Left cardiac atrium (tissue), 4 donors: ENCODE measurements around the gene ARL6IP4. TPM values are rescaled to one million over a fixed set of nuclear protein-coding genes. Genes with fewer than 3 reads are reported as not detected.

Experiments used
- ATAC-seq, 2 donors: fragments of 200-7000 bp; cut with Tn5 transposase; one replicate each; pipeline ENCODE4 v1.9.1; 2020; ENCODE audit warnings: mild to moderate bottlenecking in 2 of 2, moderate library complexity in 2 of 2
- DNase-seq: peaks from one replicate; pipeline ENCODE4 v3.0.0-alpha.2; 2020
- intact Hi-C, 2 donors: fragments of 100-400 bp; cut with DNase I; formaldehyde crosslinking; loops; one replicate each; pipeline versions ENCODE4 v1.14.1 to v1.15.1; 2022 to 2023
- total RNA-seq, 2 donors: library from RNA; stranded (reverse); fragmentation: NEBNext Ultra II Directional; extraction: Animal tissue kit (Norgen Biotek cat#: 25700); gene quantifications; one replicate each; pipeline ENCODE4 v1.2.1, GENCODE V29; 2021
- donor health status: DM: no; HTN: yes; CAD: no.
- donor health status: DM: no; HTN: yes; CAD: no; lungs with severe emphysema.
- donor health status: DM: yes; HTN: yes; CAD: no.
- donor health status: Dilated cardiomyopathy.

Gene ARL6IP4
- total RNA-seq, 2 donors from 2014 or later, result 159 to 176 TPM

DNA sequence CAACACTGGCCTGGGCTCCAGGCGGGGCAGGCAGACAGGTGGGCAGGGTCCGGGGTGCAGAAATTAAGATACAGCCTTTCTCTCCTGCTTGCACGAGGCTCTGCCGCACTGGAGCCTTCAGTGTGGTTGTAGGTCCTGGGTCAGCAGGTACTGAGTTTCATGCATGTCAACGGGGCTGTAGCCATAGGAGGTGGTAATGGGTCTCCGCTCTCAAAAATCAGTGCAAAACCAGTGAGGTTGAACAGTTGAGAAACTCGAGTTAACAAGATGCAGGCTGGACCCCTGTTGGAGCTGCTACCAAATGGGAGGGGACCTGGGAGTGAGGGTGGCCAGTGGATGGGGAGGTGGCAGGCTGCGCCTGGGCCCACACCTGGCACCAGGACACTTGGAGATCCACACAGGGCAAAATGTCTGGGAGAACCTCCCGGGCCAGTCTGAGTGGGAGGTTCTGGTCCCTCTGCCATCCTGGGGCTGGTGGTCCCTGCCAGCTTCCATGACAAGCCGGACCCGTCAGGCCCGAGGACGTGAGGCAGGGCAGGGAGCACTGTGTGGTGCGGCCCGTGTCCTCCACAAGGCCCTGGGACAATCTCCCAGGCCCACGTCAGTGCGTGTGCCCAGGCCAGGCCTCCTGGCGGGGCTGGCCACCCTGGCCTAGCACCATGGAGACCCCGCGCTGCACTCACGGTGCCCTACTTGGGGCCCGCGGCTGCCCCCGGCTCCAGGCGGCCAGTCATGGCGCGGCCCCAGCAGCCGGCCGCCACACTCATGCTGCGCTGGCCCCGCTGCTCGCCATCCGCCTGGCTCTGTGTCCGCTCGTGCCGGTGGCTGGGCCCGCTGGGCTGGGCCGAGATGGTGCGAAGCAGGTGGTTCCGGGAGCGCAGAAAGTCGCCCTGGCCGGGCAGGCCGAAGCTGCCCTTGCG lies 5.1 kb downstream of the ARL6IP4 start:
- DNase-seq, result no peak
- ATAC-seq, result no peak
- intact Hi-C loops, result loop anchor here in 1 of 2 donors (5.0 kb wide), 1 partner anchor 162 kb away; no protein-coding TSS in a partner anchor

DNA sequence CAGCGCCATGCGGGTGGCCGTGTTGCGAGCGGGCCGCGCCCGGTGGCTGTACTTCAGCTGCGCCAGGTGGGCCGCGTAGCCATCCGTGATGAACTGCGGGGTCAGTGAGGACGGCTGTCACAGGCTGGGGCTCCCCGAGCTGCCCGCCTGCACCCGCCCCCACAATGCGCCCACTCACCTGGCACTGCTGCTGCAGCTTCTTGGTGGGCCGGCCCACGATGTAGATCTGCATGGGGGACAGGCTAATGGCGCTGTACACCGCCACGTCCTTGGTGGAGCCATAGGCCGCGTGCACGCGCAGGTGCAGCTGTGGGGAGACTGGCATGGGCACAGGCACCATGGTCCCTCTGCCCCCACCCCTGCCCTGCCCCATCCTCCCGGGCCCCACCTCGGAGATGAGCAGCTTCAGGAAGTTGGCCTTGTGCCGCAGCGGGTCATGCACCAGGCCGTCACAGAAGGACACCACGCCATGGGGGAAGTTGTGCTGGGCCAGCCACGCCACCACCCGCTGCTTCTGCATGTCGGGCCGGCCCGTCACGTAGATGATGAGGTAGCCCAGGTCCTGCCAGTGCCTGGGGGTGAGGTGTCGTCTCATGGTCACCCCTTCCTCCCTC lies 5.9 kb downstream of the ARL6IP4 start:
- no peak for DNase-seq
- no peak for ATAC-seq
- intact Hi-C loops, result loop anchor here in 1 of 2 donors (5.0 kb wide), 1 partner anchor 161 kb away; no protein-coding TSS in a partner anchor

DNA sequence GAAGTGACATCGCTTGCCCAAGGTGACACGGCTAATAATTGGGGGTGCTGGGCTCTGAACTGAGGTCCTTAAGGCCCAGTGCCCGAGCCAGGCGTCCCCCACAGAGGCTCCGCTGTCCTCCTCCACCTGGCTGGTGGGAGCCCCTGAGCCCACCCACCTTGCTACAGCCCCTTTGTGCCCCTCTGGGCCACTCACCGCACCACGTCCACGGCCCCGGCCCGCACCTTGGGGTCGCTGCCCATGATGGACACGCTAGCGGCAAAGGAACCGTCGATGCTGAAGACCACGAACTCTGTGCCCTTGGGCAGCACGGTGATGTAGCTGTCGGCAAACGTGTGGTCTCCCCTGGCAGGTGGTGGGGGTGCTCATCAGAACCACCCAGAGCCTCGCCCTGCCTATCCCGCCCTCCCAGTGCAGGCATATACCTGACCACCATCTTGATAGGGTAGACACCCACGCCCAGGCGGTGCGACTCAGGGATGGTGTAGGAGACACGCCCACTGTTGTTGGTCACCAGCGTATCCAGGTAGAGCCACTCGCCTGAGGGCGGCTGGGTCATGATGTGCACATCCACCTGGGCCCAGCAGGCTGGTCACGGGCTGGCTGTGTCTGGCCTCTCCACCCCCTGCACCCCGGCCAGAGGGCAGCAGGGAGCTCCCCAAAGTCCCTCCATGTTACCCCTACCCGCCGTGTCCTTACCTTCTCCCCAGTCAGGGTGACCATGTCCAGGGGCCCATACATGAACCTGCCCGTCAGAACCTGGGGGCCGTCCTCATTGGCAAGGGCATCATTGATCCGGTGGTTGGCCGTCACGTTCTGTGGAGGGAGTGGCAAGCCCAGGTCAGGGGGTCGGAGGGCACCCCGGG lies 6.8 kb downstream of the ARL6IP4 start:
- DNase-seq (no peak), ATAC-seq (no peak)
- intact Hi-C loops, result loop anchor here in 1 of 2 donors (5.0 kb wide), 1 partner anchor 160 kb away; no protein-coding TSS in a partner anchor

DNA sequence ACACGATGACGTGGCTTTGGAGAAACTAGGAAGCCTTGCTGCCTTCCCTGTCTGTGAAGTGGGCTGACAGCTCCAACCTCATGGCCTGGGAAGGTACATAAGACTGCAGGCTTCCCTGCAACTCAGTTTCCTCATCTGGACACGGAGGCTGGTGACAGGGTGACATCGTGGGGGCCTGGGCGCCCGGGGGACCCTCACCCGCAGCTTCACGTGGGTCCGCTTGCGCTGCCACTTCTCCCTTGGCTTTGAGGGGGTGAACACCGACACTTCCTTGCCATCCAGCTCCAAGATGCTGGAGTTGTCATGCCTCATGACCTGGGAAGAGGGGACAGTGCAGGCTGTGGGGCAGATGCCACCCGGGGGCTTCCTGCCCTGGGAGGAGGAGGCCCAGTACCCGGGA lies 7.6 kb downstream of the ARL6IP4 start:
- ATAC-seq (no peak), DNase-seq (no peak)
- intact Hi-C loops, result loop anchor here in 1 of 2 donors (5.0 kb wide), 1 partner anchor 159 kb away; no protein-coding TSS in a partner anchor

DNA sequence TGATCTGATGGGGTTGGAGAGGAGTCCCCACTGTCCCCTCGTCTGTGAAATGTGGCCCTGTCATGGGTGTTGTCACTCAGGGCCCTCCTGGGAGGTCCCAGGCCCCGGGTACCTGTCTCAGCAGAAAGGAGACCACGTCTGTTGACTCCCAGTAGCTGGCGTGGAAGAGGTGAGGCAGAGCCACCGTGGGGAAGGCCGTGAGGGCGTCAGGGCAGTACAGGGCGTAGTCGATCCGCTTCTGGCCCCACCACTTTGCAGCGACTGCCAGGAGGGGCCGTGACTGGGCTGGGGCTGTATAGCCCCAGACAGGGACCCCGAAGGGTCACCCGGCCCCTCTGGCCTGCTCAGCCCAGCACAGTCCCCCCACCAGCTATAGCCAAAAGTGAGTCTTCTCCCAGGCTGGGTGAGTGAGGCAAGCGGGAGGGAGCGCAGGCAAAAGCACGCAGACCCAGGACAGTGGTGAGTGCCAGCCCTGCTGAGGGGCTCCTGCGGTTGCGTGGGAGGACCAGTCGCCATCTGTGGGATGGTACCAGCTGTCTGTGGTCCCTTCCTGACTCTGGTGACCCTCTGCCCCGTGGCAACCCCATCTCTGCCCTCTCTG lies 8.2 kb downstream of the ARL6IP4 start:
- intact Hi-C loops, result loop anchor here in 1 of 2 donors (5.0 kb wide), 1 partner anchor 159 kb away; no protein-coding TSS in a partner anchor
- ATAC-seq (no peak), DNase-seq (no peak)

DNA sequence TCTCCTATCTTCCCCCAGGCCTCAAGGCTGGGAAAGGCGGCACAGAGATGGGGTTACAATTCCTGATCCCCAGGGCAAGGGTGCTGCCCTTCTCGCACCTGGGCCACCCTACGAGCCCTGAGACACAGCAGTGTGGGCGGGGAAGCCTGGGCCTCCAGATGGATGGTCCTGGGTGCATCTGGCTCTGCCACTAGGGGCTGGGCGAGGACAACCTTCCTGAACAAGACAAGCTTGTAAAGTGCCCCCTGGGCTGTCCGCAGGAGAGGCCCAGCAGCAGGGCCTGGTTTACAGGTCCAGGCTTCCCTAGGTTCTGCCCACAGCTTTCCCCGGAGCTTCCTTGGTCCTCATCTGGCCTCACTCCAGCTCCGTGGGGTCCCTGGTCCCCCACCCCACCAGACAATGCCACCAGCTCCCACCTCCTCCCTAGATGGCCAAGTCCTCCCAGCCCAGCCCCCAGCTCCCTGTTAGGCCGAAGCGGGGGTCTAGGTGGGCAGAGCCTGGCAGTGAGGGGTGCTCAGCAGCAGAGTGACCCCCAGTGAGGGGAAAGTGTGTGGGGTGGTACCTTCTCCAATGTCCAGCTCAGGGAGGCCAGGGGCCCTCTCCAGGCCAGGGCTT lies 8.9 kb downstream of the ARL6IP4 start:
- ATAC-seq (no peak), DNase-seq (no peak)
- intact Hi-C loops, result loop anchor here in 1 of 2 donors (5.0 kb wide), 1 partner anchor 158 kb away; no protein-coding TSS in a partner anchor

DNA sequence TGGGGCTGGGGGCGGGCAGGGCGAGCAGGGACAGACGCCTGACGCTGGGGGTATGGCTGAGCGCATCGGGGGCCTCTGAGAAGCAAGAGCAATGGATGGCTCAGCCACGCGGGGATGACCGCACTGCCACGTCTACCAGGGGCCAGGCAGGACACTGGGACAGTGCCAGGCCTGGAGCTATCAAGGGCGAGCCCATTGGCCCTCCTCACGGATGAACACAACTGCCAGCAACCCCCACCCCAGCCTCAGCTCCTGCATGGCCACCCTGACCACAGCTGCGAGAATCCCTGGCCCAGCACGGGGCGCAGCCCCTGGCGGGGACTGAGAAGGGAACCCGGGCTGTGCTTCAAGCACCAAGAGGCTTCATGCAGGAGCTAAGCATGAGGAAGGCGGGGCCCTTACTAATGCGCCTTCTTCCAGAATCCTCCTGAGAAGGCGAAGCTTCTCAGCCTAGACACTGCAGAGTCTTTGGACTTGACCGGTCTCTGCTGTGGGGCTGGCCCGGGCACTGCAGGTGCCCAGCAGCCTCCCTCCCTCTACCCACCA lies 9.5 kb downstream of the ARL6IP4 start:
- intact Hi-C loops, result loop anchor here in 1 of 2 donors (5.0 kb wide), 1 partner anchor 157 kb away; no protein-coding TSS in a partner anchor
- no peak for DNase-seq

DNA sequence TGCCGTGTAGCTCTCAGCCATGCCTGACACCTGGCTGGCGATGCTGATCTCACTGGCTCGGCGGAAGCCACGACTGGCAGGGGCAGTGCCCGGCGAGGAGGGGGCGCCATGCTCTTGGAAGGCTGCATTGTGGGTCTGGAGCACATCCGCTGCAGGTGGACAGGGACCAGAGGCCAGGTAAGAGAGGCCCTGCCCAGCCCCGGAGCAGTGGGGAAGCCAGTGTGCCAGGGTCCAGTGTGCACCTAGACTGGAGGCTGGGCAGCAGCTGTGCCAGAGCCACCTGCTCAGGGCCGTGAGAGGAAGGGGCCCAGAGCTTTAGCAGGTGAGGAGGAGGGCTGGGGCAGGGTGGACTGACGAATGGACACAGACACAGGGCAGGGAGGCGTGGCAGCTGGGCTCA lies 10.1 kb downstream of the ARL6IP4 start:
- DNase-seq (no peak), ATAC-seq (no peak)
- intact Hi-C loops, result no loop called here

More for the DNA sequence above, 9.5 kb downstream of the ARL6IP4 start:
- no peak for ATAC-seq

DNA sequence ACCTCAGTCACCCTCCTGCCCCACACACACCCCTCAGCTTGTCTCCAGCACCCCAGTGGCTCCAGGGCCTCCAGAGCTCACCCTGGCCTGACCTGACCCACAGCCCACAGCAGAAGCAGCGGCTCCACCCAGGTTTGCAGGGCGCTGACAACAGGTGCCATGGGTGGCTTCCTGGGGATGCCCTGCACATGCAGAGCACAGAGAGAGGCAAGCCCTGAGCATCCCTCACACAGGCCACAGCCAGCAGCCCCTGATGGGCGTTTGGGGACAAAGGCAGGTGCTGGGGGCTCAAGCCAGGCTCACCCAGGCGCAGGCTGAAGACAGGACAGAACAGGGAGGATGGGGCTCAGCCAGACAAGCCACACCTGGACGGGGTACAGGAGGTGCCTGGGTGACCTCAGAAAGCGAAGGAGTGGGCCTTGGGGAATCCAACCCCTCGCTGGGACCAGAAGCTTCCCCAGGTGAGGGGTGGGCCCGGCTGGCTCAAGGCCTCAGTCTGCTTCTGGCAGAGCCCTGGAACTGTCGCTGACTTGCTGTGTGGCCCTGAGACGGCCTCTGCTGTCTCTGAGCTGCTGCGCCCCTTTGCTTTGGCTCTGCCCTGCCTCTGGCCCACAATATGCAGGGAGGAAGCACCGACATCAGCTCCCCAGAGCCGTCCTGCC lies 10.6 kb downstream of the ARL6IP4 start:
- ATAC-seq, result no peak
- intact Hi-C loops, result no loop called here
- DNase-seq, result no peak

DNA sequence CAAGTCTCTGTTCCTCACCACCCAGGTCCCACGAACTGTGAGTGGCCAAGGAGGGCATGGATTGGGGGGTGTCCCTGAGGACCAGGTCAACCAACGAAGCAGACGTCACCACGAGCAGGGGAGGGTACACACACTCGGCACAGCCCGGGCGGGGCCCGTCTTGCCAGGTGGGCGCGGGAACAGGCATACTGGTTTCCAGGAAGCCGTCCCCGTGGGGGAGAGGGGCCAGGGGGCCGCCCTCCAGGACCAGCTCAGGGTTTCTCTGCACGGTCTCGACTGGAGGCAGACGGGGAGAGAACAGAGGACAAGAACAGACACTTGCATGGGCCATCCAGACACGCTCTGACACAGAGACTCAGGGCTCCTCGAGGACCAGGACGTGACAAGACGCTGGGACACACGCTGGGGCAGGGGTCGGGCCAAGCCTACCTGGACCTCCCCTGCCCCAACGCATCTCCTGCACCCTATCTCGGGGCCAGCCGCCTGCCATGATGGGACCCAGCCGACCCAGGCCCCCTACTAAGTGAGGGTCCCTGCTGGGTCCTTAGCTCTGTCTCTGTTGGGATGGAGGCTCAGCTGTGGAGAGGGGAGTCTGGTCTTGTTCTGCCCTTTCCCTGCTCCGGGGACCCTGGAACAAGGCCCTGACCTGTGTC lies 11.3 kb downstream of the ARL6IP4 start:
- ATAC-seq (no peak), DNase-seq (no peak)
- intact Hi-C loops, result no loop called here

DNA sequence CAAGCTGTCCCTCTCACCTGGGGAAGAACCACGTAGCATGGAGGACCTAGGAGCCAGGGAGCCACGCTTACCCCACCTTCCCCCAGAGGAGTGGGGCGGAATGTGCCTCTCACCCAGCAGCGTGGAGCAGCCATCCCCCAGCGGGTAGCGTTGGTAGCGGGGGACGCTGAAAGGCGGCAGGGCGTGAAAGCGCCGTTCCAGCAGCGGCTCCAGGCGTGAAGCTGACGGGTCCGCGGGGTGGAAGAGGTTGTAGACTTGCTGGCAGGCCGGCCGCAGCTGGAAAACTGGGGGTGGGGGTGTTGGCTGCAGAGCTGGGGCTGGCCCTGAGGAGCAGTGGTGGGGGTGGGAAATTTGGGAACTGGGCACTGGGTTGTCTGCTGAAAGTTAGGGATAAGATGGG lies 11.9 kb downstream of the ARL6IP4 start:
- DNase-seq (no peak), ATAC-seq (no peak)
- intact Hi-C loops, result no loop called here

DNA sequence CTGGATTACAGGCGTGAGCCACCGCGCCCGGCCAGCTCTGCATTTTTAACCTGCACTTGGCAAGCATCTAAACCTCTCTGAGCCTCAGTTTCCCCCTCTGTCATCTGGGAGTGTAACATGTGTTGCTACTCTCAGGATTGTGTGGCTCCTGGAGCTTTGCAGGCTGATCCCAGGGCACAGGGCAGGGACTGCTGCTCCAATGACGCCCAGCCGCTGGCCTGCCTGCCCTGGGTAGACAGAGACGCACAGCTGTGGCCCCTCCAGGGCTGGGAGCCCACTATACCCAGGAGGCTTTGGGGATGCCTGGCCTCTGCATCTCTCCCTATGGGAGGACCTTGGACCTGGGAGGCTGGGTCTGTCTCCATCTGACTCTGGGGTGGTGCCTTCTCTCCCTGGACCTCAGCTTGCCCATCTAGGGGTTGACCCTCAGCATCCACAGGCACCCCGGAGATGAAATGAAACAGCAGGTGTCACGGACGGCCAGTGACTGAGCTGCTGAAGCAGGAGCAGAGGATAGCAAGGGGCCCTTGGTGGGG lies 13.7 kb downstream of the ARL6IP4 start:
- ATAC-seq, result no peak
- intact Hi-C loops, result no loop called here
- DNase-seq, result no peak

DNA sequence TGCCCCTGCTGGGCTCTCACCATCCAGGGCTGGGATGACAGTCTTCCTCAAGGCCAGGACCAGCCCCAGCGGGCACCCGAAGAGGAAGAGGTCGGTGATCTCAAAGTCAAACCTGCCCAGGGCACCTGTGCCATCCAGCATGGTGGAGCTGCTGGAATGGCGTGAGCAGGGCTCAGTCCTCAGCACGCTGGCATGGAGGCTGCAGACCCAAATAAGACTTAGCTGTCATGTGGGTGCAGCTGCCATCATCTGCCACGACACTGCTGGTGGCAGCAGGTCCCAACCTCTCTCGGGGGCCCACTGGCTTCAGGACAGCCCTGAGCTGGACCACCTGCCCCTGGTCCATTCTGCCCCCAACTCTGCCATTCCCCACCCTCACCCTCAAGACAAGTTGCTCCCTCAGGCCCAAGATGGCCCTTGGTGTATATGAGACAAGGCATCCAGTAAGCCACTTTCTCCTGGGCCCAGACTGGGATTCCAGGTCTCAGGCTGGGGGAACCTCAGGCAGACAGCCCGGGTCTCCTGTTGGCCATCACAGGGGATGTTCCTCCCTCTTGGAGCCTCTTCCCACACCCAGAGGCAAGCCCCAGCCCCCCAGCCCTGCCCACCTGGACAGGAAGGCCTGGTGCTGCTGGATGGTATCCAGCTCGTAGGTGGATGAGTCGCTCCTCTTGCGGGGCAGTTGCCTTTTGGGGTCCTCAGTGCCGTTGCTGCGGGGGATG lies 14.5 kb downstream of the ARL6IP4 start:
- ATAC-seq (no peak), DNase-seq (no peak)
- intact Hi-C loops, result no loop called here

DNA sequence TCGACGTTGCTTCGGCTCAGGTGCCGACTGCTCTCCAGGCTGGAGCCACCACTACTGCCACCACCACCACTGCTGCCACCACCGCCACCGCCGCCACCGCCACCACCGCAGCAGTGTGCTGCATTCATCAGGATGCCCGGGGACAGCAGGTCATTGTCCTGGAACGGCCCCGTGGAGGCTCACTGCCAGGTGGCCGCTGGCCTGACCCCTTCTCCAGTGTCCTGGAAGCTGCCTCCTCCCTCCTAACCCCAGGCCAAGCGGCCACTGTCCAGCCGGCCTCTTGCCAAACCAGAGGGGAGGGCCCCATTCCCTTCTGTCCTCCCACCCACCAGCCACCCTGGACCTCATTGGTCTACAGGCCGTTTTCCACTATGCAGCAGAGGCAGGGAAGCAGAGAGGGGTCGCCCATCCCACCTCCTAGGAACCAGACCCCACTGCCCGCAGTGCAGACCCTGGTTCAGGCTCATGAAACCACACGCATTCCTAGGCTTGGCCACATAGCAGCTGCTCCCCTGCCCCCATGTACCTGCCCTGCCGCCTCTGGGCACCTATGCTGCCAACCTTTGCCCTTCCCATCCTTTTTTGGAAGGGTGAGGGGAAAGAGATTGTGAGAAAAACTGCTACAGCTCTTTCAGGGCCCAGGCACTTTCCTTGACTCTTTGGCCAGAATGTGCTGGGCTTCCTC lies 15.2 kb downstream of the ARL6IP4 start:
- DNase-seq, result no peak
- ATAC-seq, result peak in 1 of 2 donors; percentile 79
- intact Hi-C loops, result no loop called here

DNA sequence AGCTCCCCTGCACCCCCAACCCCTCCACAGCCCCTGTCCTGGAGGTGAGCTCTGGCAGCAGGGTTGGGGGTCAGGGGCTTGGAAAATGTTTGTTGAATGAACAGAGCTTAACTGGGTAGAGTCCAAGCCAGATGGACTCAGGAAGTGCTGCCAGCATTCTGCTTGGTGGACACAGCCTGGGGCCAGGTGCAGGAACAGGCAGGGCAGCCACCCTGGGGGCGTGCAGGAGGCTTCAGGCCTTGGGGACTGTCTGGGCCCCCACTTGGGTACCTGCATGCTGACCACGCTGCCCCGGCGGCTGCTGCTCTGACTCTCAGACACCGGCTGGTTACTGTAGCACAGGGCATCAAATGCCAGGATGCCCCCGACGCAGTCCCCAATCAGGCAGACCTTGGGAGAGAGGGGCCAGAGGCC lies 15.7 kb downstream of the ARL6IP4 start:
- no peak for ATAC-seq
- intact Hi-C loops, result no loop called here
- no peak for DNase-seq
